Natural killer cell treated with Interleukin-12 subunit alpha and Interleukin-12 subunit beta and Interleukin-15 and Interleukin-18, amount 100 ng/mL, for 72 hours (primary cell): ENCODE data around the gene GNL1. TPM values are rescaled to one million over a fixed set of nuclear protein-coding genes. Genes with fewer than 3 reads are reported as not detected.

Experiments used
- ATAC-seq, 2 donors: fragments of 150-1000 bp; cut with Tn5 transposase in 1 of 2; sonication (Bioruptor Pico), chemical (Tn5 transposase) in 1 of 2; 2 replicates each; pipeline ENCODE4 v1.10.0; 2021
- DNase-seq: peaks from one replicate; pipeline ENCODE4 v3.0.0; 2022; ENCODE audit warnings: low spot score
- H3K27ac Mint-ChIP-seq, 2 donors: 1 replicate in 1 of 2; 2 replicates in 1 of 2; pipeline ENCODE4 v1.8.0; 2022; ENCODE audit warnings: mixed read lengths in 2 of 2, mild to moderate bottlenecking in 1 of 2, moderate library complexity in 1 of 2
- H3K27me3 Mint-ChIP-seq, 2 donors: 1 replicate in 1 of 2; 2 replicates in 1 of 2; pipeline ENCODE4 v1.8.0; 2022; ENCODE audit warnings: mixed read lengths in 2 of 2
- H3K36me3 Mint-ChIP-seq: one replicate; pipeline ENCODE4 v1.8.0; 2022; ENCODE audit warnings: mixed read lengths
- H3K4me1 Mint-ChIP-seq, 2 donors: 1 replicate in 1 of 2; 2 replicates in 1 of 2; pipeline ENCODE4 v1.8.0; 2022; ENCODE audit warnings: low read depth in 2 of 2, mixed read lengths in 2 of 2, mild to moderate bottlenecking in 1 of 2
- H3K4me3 Mint-ChIP-seq: one replicate; pipeline ENCODE4 v1.8.0; 2022; ENCODE audit warnings: mixed read lengths
- H3K9me3 Mint-ChIP-seq: 2 replicates; pipeline ENCODE4 v1.8.0; 2022; ENCODE audit warnings: mixed read lengths
- total RNA-seq, 2 donors: library from RNA; stranded (reverse); gene quantifications; one replicate each; pipeline ENCODE4 v1.2.3, GENCODE V29; 2022

GNL1 gene
- total RNA-seq, 2 donors from 2014 or later: 59.8 to 70.5 TPM

DNA sequence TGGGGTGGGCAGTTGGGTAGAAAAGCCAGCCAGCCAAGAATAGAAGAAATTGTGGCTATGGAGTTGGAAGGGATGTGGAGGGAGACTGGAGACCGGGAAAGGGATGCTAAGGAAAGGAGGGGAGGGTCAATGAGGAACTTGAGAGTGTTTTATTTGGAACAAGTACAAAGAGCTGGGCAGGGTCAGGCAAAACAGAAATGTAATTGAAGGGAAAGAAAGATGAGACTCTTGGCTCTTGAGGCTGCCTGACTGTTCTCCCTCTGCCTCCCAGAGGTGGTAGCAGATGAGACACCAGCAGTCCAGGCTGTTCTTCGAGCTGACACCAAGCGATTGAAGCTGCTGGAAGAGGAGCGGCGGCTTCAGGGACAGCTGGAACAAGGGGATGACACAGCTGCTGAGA, 27.6 kb upstream of the GNL1 start:
- Mint-ChIP-seq H3K9me3 (no peaks in the 10 kb centered on the region), H3K4me1 (peaks cover 0 to 16% of the 10 kb centered on the region in 2 donors), H3K4me3 (no peak overlapping the region), H3K27me3 (no peaks in the 10 kb centered on the region), H3K27ac (no peak overlapping the region), H3K36me3 (peaks cover 45% of the 10 kb centered on the region)
- DNase-seq (no peak), ATAC-seq (no peak)

DNA sequence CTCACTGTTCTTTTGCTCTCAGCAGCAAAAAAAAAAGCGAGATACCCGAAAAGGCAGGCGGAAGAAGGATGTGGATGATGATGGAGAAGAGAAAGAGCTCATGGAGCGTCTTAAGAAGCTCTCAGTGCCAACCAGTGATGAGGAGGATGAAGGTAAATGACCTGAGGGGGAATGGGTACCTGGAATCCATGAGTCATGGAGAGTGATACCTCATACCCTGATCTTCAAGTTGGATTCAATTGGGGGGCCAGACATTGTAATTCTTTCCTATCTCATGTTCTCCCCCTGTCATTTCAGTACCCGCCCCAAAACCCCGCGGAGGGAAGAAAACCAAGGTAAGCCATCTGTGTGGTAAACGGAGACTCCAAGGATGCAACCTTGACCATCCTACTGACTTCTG, 21.8 kb upstream of the GNL1 start:
- H3K4me3 Mint-ChIP-seq: no peak overlapping the region

DNA sequence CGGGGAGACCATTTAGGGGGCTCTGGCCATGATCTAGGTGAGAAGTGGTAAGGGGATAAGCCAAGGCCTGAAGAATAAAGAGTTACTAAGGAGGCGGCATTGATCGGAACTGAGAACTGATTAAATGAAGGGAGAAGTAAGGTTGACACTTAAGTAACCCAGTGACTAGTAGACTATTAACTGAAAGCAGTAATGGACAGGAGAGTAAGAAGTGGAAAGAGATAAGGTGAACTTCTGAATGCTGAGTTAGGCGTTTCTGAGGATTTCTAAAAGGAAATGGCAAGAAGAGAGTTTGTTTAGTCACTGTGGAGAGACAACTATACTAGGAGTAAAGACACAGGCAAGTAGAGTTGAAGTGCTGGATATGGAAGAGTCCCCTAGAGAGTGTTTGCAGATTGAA, 16.8 kb upstream of the GNL1 start:
- Mint-ChIP-seq H3K9me3 (no peaks in the 10 kb centered on the region), H3K4me1 (peaks cover 58 to 62% of the 10 kb centered on the region in 2 donors), H3K27me3 (no peaks in the 10 kb centered on the region), H3K36me3 (peaks cover 32% of the 10 kb centered on the region), H3K27ac (peak overlapping the region in 1 of 2 donors; percentile 1), H3K4me3 (peak overlapping the region; percentile 98)
- no peak for ATAC-seq
- no peak for DNase-seq

More for the DNA sequence above, 21.8 kb upstream of the GNL1 start:
- H3K36me3 Mint-ChIP-seq: peaks cover 49% of the 10 kb centered on the region
- H3K27me3 Mint-ChIP-seq: no peaks in the 10 kb centered on the region
- H3K27ac Mint-ChIP-seq: peak overlapping the region in 1 of 2 donors; percentile 36
- no peaks in the 10 kb centered on the region for H3K9me3 Mint-ChIP-seq
- no peak for DNase-seq
- H3K4me1 Mint-ChIP-seq: peaks cover 20 to 31% of the 10 kb centered on the region in 2 donors
- ATAC-seq: no peak

DNA sequence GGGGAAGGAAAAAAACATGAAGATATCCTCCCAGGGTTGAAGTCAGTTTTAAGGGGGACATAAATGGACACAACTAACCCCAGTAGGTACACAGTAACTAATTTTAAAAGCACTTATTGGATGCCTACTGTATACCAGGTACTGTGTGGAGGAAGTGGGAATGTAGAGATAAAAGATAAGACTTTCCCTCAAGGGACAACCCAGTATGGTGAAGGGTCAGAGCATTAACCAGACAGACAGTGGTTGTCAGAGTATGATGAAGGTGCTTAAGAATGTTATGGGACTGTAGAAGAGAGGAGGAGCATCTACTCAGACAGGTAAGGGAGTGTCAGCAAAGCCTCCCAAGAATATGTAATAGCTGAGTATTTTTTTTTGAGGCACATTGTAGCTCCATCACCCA, 15.9 kb upstream of the GNL1 start:
- peaks cover 22% of the 10 kb centered on the region for H3K36me3 Mint-ChIP-seq

DNA sequence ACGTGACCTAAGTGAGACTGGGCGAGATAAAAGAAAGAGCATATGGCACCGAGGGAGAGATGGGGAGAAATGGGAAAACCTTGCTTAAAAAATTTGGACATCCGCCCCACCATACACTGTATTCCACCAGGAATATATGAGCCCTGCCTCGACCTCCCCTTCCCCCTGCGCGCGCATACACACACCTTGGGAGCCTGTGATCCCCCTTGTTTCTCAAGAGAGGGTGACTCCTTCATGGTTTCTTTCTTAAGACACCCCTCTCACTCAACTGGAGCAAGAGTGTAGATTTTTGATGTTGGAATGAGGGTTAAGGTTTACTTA, 15.4 kb upstream of the GNL1 start:
- Mint-ChIP-seq H3K4me1 (peaks cover 52 to 64% of the 10 kb centered on the region in 2 donors), H3K9me3 (no peaks in the 10 kb centered on the region), H3K36me3 (peaks cover 18% of the 10 kb centered on the region)

More for the DNA sequence above, 15.9 kb upstream of the GNL1 start:
- H3K27ac Mint-ChIP-seq: peak overlapping the region; percentile 93 to 94
- ATAC-seq: no peak
- no peak for DNase-seq
- no peaks in the 10 kb centered on the region for H3K9me3 Mint-ChIP-seq
- H3K27me3 Mint-ChIP-seq: no peaks in the 10 kb centered on the region
- peaks cover 56 to 64% of the 10 kb centered on the region in 2 donors for H3K4me1 Mint-ChIP-seq
- peak overlapping the region; percentile 98 for H3K4me3 Mint-ChIP-seq

DNA sequence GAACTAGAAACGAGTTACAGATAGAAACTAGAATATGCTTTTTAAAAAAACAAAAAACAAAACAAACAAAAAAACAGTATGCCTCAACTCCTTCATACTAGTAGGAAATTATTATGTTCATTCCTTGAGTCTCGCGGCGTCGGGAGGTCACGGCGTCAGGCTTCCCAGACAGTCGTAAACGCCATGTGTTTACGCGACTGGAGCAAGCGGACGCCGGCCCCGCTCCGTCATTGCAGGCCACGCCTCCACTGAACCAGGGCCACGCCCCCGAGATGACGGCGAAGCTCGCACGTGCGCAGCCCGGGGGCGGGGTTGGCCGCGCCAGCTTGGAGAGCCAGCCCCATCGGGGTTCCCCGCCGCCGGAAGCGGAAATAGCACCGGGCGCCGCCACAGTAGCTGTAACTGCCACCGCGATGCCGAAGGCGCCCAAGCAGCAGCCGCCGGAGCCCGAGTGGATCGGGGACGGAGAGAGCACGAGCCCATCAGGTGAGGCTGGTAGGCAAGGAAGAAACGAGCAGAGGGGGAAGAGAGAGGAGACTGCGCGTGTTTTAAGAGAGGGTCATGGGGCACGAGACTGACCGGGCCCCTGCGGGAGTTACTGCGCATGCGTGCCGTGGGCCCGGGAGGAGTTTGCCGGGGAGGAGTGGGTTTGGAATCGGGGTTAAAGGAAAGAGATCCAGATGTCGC, 14.9 kb upstream of the GNL1 start, which contains the start of gene ABCF1:
Gene ABCF1 (plus strand): TSS at position 368 of the 687 bp plus-strand sequence. CDS start 46 bp downstream, at position 414.
- peaks cover 48 to 61% of the 10 kb centered on the region in 2 donors for H3K4me1 Mint-ChIP-seq
- peak within 1 kb of the TSS; percentile 93 to 94 for H3K27ac Mint-ChIP-seq

More for the DNA sequence above, 15.4 kb upstream of the GNL1 start:
- no peaks in the 10 kb centered on the region for H3K27me3 Mint-ChIP-seq
- ATAC-seq: no peak
- no peak for DNase-seq
- peak overlapping the region; percentile 98 for H3K4me3 Mint-ChIP-seq
- peak overlapping the region; percentile 93 to 94 for H3K27ac Mint-ChIP-seq

DNA sequence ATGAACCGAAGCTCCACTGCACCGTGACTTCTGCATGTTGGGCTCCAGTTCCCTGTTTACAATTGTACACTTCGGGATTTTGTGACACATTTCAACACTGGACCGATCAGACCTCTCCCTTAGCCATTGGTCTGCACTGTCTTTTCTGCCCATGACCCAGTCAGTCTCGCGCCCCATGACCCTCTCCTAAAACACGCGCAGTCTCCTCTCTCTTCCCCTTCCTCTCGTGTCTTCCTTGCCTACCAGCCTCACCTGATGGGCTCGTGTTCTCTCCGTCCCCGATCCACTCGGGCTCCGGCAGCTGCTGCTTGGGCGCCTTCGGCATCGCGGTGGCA, 14.4 kb upstream of the GNL1 start:
- Mint-ChIP-seq H3K27ac (peak overlapping the region; percentile 93 to 94), H3K36me3 (peaks cover 15% of the 10 kb centered on the region), H3K4me1 (peaks cover 48 to 61% of the 10 kb centered on the region in 2 donors), H3K27me3 (no peaks in the 10 kb centered on the region), H3K9me3 (no peaks in the 10 kb centered on the region), H3K4me3 (peak overlapping the region; percentile 98)
- ATAC-seq (peak; percentile 1), DNase-seq (no peak)

More for the DNA sequence above, 14.9 kb upstream of the GNL1 start, which contains the start of gene ABCF1:
- DNase-seq: peak; percentile 100
- peak within 1 kb of the TSS; percentile 98 for H3K4me3 Mint-ChIP-seq
- H3K36me3 Mint-ChIP-seq: peaks cover 15% of the 10 kb centered on the region
- no peaks in the 10 kb centered on the region for H3K9me3 Mint-ChIP-seq
- H3K27me3 Mint-ChIP-seq: no peaks in the 10 kb centered on the region
- ATAC-seq: peak; percentile 97 to 98

DNA sequence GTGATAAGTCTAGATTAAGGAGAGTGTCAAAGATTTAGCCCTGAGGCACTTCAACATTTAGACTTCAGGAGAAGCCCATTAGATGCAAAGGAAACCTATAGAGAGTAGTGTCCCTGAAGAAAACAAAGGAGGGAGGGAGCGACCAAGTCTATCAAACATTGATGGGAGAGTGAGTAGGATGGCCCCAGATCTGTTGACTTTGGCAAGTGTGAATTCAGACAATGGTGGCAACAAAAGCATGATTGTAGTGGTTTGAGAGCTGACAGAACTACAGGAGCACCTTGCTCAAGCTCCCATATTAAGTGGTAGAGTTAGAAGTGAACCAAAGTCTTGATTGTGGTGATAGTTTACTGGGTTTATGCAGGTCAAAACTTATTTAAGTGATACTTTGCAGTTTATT, 14.0 kb upstream of the GNL1 start:
- Mint-ChIP-seq H3K4me3 (peak overlapping the region; percentile 98), H3K4me1 (peaks cover 48 to 61% of the 10 kb centered on the region in 2 donors), H3K27me3 (no peaks in the 10 kb centered on the region), H3K27ac (peak overlapping the region; percentile 25 to 93), H3K36me3 (peaks cover 15% of the 10 kb centered on the region), H3K9me3 (no peaks in the 10 kb centered on the region)
- ATAC-seq (no peak), DNase-seq (no peak)

DNA sequence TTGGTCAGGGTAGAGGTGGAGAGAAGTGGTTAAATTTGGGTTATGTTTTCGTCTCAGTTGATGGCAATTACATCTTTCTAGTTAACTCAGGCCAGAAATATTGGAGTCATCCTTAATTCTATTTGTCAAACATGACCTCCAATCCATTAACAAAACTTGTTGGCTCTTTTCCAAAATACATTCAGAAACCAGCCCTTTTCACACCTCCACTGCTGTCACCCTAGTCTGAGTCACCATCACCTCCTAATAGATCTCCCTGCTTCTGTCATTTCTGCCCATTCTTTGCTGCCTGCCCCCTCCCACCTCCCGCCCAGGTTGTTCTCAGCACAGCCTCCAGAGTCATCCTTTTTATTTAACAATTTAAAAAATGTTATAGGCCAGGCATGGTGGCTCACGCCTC, 12.0 kb upstream of the GNL1 start:
- Mint-ChIP-seq H3K9me3 (no peaks in the 10 kb centered on the region), H3K4me1 (peaks cover 41 to 55% of the 10 kb centered on the region in 2 donors), H3K27me3 (no peaks in the 10 kb centered on the region), H3K36me3 (peaks cover 12% of the 10 kb centered on the region), H3K27ac (peak overlapping the region in 1 of 2 donors; percentile 22), H3K4me3 (peak overlapping the region; percentile 41)
- DNase-seq (no peak), ATAC-seq (peak in 1 of 2 donors; percentile 70)

DNA sequence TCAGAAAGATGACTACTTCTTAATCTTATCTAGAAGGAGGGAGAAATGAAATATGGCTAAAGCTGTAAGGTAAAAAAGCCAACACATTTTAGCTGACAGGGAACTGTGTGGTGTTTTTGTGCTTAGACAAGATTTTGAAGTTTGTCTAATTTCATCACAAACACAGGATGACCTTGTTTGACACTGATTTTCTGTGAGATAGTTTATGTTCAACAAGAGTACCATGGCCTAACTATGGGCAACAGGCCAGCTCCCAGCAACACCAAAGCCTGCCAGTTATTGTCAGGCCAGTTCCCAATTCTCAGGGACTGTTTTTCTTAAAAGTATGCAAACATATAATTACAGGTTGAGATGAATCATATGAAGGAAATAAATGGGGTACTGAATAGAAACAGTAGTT, 9.5 kb upstream of the GNL1 start:
- peaks cover 28 to 40% of the 10 kb centered on the region in 2 donors for H3K4me1 Mint-ChIP-seq

DNA sequence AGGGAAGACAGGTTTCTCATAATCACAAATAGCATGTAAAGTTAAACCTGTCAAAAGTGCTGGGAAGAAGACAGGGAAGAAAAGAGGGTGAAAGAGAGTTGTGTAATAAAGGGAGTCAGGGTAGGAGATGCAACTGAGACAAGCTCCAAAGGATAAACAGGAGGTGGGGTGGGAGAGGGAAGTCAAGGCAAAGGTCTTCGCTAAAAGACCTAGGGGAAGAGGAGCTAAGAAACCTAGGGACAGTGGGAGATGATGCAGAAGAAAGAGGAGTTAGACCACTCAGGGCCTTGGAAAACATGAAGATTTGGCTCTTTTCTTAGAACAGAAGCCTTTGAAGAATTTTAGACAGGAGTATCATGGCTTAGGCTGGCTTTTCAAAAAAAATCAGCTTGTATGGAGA, 7.8 kb upstream of the GNL1 start:
- DNase-seq (no peak), ATAC-seq (no peak)
- H3K4me1 Mint-ChIP-seq: peaks cover 20 to 30% of the 10 kb centered on the region in 2 donors
- H3K27ac Mint-ChIP-seq: no peak overlapping the region
- peaks cover 19% of the 10 kb centered on the region for H3K36me3 Mint-ChIP-seq
- no peaks in the 10 kb centered on the region for H3K9me3 Mint-ChIP-seq
- H3K27me3 Mint-ChIP-seq: no peaks in the 10 kb centered on the region
- no peak overlapping the region for H3K4me3 Mint-ChIP-seq

More for the DNA sequence above, 9.5 kb upstream of the GNL1 start:
- no peaks in the 10 kb centered on the region for H3K9me3 Mint-ChIP-seq
- DNase-seq (no peak), ATAC-seq (no peak)
- H3K36me3 Mint-ChIP-seq: peaks cover 14% of the 10 kb centered on the region
- H3K4me3 Mint-ChIP-seq: no peak overlapping the region
- H3K27ac Mint-ChIP-seq: no peak overlapping the region
- no peaks in the 10 kb centered on the region for H3K27me3 Mint-ChIP-seq

DNA sequence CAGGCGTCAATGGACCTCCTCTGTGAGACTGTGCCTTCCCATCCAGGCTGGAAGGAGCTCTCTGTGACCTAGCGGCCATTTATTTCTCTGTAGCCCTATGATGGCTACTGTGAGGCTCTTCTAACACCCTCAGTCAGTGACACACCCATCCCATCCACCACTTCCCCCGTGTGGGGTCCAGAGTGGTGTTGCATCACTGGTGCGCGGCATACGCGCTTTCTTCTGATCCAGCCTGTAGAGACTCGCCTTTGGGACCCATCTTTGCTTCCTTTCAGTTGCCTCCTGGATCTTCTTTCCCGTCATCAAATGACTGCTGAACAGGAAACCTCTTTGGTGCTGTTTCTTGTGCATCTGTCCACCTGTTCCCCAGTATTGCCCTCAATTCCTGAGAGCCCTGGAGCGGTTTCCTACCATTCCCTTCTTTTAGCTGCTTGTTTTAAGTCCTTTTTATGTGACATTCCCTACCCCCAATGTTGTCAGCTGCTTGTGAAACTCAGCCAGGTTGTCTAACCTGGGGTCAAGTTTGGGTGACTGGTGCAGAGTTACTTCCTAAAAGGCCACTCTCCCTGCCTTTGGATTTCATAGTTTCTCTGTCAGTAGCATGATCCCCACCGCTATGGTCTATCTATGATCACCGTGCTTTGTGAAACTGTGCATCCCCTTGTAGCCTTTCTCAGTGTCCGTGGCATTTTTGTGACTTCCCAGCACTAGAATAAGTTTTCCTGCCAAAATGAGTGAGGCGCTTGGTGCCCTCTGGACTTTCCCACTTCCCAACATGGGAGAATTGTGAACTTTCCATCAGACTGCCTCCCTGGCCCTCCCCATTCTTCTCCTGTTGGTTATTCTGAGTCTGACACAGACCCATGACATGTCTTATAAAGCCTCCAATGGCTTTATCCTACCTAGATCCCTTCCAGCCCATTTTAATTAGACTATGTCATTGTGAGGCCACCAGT, 6.5 kb upstream of the GNL1 start:
- H3K27me3 Mint-ChIP-seq: no peaks in the 10 kb centered on the region
- H3K4me1 Mint-ChIP-seq: peaks cover 22 to 32% of the 10 kb centered on the region in 2 donors
- DNase-seq: no peak
- H3K36me3 Mint-ChIP-seq: peaks cover 24% of the 10 kb centered on the region
- H3K9me3 Mint-ChIP-seq: no peaks in the 10 kb centered on the region
- peak overlapping the region in 1 of 2 donors; percentile 21 for H3K27ac Mint-ChIP-seq
- no peak for ATAC-seq
- H3K4me3 Mint-ChIP-seq: no peak overlapping the region

DNA sequence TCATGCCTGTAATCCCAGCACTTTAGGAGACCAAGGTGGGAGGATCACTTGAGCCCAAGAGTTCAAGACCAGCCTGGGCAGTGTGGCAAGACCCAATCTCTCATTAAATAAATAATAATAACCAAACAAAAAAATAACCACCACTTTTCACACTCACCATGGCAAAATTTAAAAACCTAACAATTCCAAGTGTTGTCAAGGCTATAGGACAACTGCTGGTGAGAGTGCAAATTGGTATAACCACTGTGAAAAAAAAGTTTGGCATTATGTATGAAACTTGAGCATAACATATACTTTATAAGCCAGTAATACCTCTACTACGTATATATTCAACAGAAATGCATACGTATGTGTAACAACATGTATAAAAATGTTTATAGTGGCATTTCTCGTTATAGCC, 4.6 kb upstream of the GNL1 start:
- H3K4me1 Mint-ChIP-seq: peaks cover 32 to 39% of the 10 kb centered on the region in 2 donors
- ATAC-seq (no peak), DNase-seq (no peak)
- peaks cover 36% of the 10 kb centered on the region for H3K36me3 Mint-ChIP-seq
- no peaks in the 10 kb centered on the region for H3K9me3 Mint-ChIP-seq
- H3K27me3 Mint-ChIP-seq: no peaks in the 10 kb centered on the region
- H3K4me3 Mint-ChIP-seq: no peak overlapping the region
- no peak overlapping the region for H3K27ac Mint-ChIP-seq

DNA sequence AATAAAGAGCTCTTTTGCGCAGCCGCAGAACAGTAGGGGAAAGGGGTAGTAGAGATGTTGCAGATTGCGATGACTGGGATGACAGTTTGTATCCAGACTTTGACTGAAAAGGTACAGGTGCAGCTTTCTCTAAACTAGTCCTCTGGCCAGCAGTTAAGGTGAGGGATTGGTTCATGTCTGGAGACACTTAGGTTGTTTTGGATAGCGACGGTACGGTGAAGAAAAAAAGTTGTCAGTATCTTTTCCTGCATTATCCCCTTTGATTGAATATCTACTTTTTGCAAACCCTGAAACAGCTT, 1.3 kb upstream of the GNL1 start:
- ATAC-seq (no peak), DNase-seq (no peak)
- H3K4me1 Mint-ChIP-seq: peaks cover 38% of the 10 kb centered on the region in 2 donors
- no peaks in the 10 kb centered on the region for H3K27me3 Mint-ChIP-seq
- H3K4me3 Mint-ChIP-seq: peak overlapping the region; percentile 94
- peak overlapping the region; percentile 97 to 99 for H3K27ac Mint-ChIP-seq
- no peaks in the 10 kb centered on the region for H3K9me3 Mint-ChIP-seq
- H3K36me3 Mint-ChIP-seq: peaks cover 28% of the 10 kb centered on the region
